ENCODE measurements around the gene HTT-AS. TPM values are rescaled to one million over a fixed set of nuclear protein-coding genes. Genes with fewer than 3 reads are reported as not detected.

The HTT-AS gene
- total RNA-seq, 1 experiment from 2014 or later, result not detected

DNA sequence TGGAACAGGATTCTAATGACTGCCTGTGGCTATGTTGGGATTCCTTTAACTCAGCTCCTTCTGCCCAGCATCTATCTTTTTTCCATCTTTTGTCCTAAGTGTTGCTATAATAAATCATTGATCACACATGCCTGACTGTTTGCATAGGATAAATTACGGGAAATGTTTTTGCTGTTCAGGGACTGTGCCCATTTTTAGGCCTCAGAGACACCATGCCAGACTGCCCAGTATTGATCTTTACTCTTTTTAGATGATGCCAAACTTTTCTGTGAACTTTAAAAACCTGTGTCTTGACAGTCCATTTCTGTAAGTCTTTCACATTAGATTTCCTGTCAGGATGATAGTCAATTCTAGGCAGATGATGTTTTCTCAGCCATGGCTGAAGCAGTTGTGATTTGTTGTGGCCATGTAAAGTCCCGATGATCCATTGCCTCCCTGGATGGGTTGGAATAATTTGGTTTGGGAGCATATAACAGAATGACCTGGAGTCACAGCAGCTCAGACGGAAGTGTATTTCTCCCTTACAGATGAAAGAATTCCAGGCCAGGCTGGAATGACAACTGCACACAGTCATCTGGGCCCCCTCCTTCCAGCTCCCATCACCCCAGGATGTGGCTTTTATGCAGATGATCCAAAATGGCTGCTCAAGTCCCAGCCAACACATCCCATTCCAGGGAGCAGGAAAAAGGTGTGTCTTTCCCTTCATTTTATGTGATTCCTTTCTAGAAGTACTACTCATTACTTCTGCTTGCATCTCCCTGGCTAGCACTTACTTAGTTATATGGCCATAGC, 3.4 kb downstream of the HTT-AS start:
- intact Hi-C loops (cut with micrococcal nuclease; ENCODE audit: unreplicated experiment), result no loop called here
- Histone ChIP-seq H3K4me3 (ENCODE audit: low read depth, low read length, poor library complexity, severe bottlenecking) (no peak overlapping the region), H3K27ac (ENCODE audit: low read depth, low read length, poor library complexity, severe bottlenecking) (no peak overlapping the region), H3K9me3 (ENCODE audit: low read depth, low read length, poor library complexity, severe bottlenecking) (no peaks in the 10 kb centered on the region), H3K27me3 (replicated peaks; ENCODE audit: insufficient read depth, low read depth, low read length, poor library complexity) (no peaks in the 10 kb centered on the region), H3K36me3 (ENCODE audit: insufficient read depth, low read length, poor library complexity, severe bottlenecking) (no peaks in the 10 kb centered on the region), H3K4me1 (ENCODE audit: insufficient read depth, low read length, poor library complexity, severe bottlenecking) (peaks cover 3% of the 10 kb centered on the region)
- ChIA-PET POLR2A (ENCODE audit: low non-redundant PET) (no interaction called here), CTCF (no interaction called here)
- DNase-seq (ENCODE audit: low spot score), result no peak
- no TSS peak for BruUV-seq (replicated peaks)
- TF ChIP-seq, protein P1, sequence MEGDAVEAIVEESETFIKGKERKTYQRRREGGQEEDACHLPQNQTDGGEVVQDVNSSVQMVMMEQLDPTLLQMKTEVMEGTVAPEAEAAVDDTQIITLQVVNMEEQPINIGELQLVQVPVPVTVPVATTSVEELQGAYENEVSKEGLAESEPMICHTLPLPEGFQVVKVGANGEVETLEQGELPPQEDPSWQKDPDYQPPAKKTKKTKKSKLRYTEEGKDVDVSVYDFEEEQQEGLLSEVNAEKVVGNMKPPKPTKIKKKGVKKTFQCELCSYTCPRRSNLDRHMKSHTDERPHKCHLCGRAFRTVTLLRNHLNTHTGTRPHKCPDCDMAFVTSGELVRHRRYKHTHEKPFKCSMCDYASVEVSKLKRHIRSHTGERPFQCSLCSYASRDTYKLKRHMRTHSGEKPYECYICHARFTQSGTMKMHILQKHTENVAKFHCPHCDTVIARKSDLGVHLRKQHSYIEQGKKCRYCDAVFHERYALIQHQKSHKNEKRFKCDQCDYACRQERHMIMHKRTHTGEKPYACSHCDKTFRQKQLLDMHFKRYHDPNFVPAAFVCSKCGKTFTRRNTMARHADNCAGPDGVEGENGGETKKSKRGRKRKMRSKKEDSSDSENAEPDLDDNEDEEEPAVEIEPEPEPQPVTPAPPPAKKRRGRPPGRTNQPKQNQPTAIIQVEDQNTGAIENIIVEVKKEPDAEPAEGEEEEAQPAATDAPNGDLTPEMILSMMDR (conservative IDR thresholded peaks at IDR 0.05; ENCODE audit: low read depth, low read length), result no peak
- no peak for TF ChIP-seq EZH2 (IDR thresholded peaks at IDR 0.05; ENCODE audit: borderline replicate concordance, low read depth, low read length, poor library complexity, severe bottlenecking)

DNA sequence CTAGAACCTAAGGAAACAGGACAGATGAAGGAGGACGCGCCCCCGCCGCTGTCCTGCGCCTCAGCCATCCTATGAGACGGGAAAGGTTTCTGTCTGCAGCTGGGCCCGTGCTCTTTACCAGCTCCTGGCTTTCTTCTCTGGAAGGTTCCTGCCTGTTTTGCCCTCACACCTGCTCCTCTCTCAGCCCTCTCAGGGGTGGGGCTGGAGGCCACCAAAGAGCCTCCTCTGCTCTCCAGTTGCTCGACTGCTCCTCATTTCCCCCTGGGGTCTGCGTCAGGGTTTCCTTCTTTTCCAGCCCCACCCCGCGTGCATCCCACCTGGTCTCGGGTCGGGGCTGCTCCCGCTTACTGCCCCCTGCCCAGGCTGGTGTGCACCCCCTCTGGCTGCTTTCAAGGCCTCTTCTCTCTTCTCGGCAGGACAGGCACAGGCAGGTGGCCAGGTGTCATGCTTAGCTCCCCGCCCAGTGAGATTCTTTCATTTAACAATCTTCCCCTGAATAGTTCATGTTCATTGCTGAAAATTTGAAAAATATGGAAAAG, 4.6 kb downstream of the HTT-AS start:
- H3K4me3 ChIP-seq (ENCODE audit: low read depth, low read length, poor library complexity, severe bottlenecking), result no peak overlapping the region
- no peak for DNase-seq (ENCODE audit: low spot score)
- BruUV-seq (replicated peaks), result no TSS peak
- H3K27ac ChIP-seq (ENCODE audit: low read depth, low read length, poor library complexity, severe bottlenecking), result no peak overlapping the region
- H3K36me3 ChIP-seq (ENCODE audit: insufficient read depth, low read length, poor library complexity, severe bottlenecking), result no peaks in the 10 kb centered on the region
- no peaks in the 10 kb centered on the region for H3K27me3 ChIP-seq (replicated peaks; ENCODE audit: insufficient read depth, low read depth, low read length, poor library complexity)
- intact Hi-C loops (cut with micrococcal nuclease; ENCODE audit: unreplicated experiment), result no loop called here
- H3K4me1 ChIP-seq (ENCODE audit: insufficient read depth, low read length, poor library complexity, severe bottlenecking), result no peaks in the 10 kb centered on the region
- no peak for TF ChIP-seq EZH2 (IDR thresholded peaks at IDR 0.05; ENCODE audit: borderline replicate concordance, low read depth, low read length, poor library complexity, severe bottlenecking)
- TF ChIP-seq, protein P1 (conservative IDR thresholded peaks at IDR 0.05; ENCODE audit: low read depth, low read length), result no peak
- H3K9me3 ChIP-seq (ENCODE audit: low read depth, low read length, poor library complexity, severe bottlenecking), result no peaks in the 10 kb centered on the region
- ChIA-PET POLR2A (ENCODE audit: low non-redundant PET) (no interaction called here), CTCF (no interaction called here)

DNA sequence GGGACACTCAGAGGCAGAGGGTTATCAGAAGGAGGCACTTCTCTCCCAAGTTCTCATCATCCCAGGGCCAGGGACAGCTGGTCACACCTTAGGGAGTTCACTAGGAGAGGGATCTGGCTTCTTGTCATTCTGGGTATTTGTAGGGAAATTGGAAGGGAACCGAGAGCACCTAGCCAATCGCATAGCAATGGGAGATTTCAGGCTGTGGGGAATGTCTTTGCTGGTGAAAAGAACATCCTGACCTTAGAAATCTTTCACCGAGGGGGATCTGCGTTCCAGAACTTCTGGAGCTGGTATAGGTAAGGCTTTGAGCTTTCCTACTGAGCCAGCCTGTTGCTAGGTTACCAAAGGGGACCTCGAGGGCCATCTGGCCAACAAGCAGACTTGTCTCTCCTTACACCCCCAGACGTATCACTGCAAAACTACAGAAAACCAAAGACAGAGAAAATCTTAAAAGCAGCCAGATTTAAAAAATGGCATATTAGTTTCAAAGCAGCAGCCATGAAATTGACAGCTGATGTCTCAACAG, 6.8 kb downstream of the HTT-AS start:
- DNase-seq (ENCODE audit: low spot score), result no peak
- H3K9me3 ChIP-seq (ENCODE audit: low read depth, low read length, poor library complexity, severe bottlenecking), result no peaks in the 10 kb centered on the region
- no peaks in the 10 kb centered on the region for H3K4me1 ChIP-seq (ENCODE audit: insufficient read depth, low read length, poor library complexity, severe bottlenecking)
- no peak overlapping the region for H3K27ac ChIP-seq (ENCODE audit: low read depth, low read length, poor library complexity, severe bottlenecking)
- no peaks in the 10 kb centered on the region for H3K36me3 ChIP-seq (ENCODE audit: insufficient read depth, low read length, poor library complexity, severe bottlenecking)
- CTCF ChIA-PET, result no interaction called here
- TF ChIP-seq EZH2 (IDR thresholded peaks at IDR 0.05; ENCODE audit: borderline replicate concordance, low read depth, low read length, poor library complexity, severe bottlenecking), result no peak
- TF ChIP-seq, protein P1 (conservative IDR thresholded peaks at IDR 0.05; ENCODE audit: low read depth, low read length), result no peak
- intact Hi-C loops (cut with micrococcal nuclease; ENCODE audit: unreplicated experiment), result no loop called here
- no peaks in the 10 kb centered on the region for H3K27me3 ChIP-seq (replicated peaks; ENCODE audit: insufficient read depth, low read depth, low read length, poor library complexity)
- POLR2A ChIA-PET (ENCODE audit: low non-redundant PET), result no interaction called here
- no peak overlapping the region for H3K4me3 ChIP-seq (ENCODE audit: low read depth, low read length, poor library complexity, severe bottlenecking)
- BruUV-seq (replicated peaks), result no TSS peak
